ENCODE data around the gene GSDMA.
A peak's percentile ranks its signal among the peaks of the same experiment; 100 is the strongest.
"Not testable (repeated sequence)": the region's sequence is repeated elsewhere in the genome, so short reads cannot be mapped to it uniquely, and the experiment has no call there.

The GSDMA gene

DNA sequence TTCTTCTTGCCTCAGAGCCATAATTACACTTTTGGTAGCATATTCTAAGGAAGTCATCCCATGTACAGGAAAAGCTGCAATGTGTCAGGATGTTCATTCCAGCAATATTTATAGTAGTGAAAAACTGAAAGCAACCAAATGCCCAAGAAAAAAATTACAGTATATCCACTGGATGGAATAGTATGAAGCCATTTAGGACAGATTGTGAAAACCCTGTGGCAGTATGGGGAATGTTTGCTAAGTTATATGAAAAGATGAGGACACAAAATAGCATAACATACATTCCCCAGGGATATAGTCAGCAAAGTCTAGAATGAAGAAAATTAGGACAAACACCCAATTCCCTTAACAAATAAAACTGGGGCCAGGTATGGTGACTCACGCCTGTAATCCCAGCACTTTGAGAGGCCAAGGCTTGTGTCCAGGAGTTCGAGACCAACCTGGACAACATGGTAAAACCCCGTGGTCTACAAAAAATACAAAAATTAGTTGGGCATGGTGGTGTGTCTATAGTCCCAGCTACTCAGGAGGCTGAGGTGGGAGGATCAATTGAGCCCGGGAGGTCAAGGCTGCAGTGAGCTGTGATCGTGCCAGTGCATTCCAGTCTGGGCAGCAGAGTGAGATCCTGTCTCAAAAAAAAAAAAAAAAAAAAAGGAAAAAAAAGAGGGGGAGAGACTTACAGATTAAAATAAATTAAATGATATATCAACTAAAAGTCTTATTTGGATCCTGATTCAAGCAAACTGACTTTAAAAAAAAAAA, 33.0 kb upstream of the GSDMA start:
- peak; percentile 22 for DNase-seq

DNA sequence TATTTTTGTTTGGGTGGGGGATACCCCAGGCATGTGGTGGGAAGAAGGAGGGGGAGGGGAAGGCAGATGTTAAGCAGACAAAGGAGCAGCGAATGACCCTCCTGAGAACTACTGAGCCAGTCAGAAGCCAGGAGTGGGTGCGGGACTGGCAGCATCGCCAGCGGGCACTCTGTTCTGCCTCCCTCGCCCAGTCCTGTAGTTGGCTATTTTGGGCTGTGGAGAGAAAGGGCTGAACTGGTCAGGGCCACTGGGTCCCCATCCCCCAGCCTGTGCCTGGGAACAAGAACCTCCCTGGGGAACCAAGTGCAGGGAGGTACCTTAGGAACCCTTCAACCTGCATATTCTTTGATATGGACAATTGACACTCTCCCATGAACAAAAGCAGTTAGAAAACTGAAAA, 28.9 kb upstream of the GSDMA start:
- no peak for DNase-seq

DNA sequence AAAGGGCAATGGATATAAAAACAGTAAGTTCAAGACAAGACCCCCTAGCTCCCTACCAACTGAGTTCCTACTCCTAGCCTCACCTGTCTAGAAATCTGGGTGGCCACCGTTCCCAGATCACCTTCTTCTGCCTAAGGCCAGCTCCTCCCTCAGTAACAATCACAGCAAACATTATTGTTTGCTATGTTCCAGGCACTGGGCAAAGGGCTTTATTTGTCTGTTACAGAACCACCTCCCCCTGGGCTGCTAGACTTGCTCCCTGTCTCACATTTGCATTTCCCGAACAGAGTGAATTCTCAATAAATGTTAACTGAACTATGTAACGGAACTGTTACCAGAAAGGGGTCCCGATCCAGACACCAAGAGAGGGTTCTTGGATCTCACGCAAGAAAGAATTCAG, 28.5 kb upstream of the GSDMA start:
- no peak for DNase-seq

GRCh38 chr17:39935909-39936308, 26.9 kb upstream of the GSDMA start:
- no peak for DNase-seq

DNA sequence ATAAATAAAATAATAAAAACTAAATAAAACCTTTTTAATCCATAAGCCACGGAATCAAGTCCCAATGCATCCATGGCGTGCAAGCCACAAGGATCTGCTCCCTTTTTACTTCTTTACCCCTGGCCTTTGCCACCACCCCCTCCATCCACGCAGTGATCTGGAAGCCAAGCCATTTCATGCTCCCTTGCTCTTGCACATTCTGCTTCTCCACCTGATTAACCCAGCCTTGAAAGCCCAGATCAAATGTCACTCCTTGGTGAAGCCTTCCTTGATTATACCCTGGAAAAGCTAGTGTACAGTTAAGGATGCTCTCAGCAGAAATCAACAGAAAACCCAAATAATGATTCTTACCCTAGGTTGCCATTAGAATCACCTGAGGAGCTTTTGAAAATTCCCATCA, 25.4 kb upstream of the GSDMA start:
- DNase-seq, result no peak

- no peak for DNase-seq
Measured at GRCh38 chr17:39938140-39938869, 24.5 kb upstream of the GSDMA start.

DNA sequence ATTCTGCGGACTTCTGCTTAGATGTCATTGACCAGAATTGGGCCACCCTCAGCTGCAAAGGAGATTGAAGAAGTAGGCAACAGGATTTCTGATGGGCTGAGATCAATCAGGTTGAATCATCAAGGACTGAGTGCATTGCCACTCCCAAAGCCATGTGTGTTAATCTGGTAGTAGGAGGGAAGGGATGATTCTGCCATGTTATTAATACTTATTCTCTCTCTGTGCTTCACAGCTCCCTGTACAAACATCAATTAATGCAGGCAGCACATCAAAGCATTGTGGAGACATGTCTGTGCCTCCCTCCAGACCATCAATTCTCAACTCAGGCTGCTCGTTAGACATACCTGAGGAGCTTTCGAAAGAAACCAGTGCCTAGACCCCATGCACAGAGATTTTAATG, 23.7 kb upstream of the GSDMA start:
- no peak for DNase-seq

DNA sequence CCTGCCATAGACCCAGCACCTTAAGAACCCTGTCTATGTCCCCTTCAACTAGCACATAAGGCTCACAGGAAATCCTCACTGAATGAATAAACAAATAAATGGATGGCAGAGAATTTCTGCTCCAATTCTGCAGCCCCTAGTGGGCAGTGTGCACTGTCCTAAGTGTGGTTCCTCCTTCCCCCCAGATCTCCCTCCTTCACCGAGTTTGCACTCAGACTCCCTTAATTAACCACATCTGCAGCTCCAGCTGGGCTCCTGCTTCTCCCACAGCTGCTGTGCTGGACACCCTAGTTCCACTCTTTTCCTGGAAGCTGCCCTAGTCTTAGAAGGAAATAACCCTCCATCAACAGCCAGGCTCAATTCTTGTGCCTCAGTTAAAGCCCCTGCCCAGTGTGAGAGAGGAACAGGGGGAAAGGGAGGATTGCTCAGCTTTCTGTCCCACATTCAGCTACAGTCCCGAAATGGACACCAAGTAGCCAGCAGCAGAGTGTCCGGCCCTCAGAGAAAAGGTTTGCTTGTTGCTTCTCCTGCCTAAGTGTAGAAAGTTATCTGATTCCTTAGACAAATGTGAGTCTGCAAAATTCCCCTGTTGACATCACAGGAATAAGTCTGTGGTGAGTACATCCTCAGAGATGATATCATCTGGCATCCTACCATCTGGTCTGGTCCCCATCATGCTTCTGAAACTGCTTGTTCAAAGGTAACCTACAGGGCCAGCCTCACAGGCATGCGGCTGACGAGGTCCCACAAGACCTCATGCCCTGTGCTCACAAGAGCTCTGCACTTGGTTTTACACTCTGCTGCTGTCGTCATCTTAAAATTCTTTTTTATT, 23.0 kb upstream of the GSDMA start:
- DNase-seq, result peak; percentile 74

- no peak for DNase-seq
Measured at GRCh38 chr17:39943702-39944392, 19.0 kb upstream of the GSDMA start.

- DNase-seq, result no peak
Measured at GRCh38 chr17:39944393-39944711, 18.5 kb upstream of the GSDMA start.

GRCh38 chr17:39946551-39947330, 16.1 kb upstream of the GSDMA start:
- DNase-seq, result no peak

GRCh38 chr17:39948489-39948828, 14.3 kb upstream of the GSDMA start:
- not testable (repeated sequence) for DNase-seq

DNA sequence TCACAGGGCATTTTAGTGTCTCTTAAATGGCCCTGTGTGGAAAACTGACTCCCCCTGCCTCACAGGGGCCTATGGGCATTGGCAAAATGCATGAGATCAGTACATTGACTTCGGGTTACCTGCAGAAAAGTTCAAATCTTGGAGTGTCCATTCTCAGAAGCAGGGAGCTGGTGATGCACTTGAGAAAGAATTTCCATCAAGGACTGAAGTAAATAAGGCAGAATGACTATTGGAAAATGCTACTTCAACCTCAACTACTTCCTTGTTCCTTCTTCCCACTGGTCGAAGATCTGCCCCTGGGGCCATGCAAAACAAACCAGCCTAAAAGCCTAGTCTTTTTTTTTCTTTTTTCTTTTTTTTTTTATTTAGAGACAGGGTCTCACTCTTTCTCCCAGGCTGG, 13.8 kb upstream of the GSDMA start:
- DNase-seq, result no peak

GRCh38 chr17:39950871-39951348, 11.9 kb upstream of the GSDMA start:
- no peak for DNase-seq

DNA sequence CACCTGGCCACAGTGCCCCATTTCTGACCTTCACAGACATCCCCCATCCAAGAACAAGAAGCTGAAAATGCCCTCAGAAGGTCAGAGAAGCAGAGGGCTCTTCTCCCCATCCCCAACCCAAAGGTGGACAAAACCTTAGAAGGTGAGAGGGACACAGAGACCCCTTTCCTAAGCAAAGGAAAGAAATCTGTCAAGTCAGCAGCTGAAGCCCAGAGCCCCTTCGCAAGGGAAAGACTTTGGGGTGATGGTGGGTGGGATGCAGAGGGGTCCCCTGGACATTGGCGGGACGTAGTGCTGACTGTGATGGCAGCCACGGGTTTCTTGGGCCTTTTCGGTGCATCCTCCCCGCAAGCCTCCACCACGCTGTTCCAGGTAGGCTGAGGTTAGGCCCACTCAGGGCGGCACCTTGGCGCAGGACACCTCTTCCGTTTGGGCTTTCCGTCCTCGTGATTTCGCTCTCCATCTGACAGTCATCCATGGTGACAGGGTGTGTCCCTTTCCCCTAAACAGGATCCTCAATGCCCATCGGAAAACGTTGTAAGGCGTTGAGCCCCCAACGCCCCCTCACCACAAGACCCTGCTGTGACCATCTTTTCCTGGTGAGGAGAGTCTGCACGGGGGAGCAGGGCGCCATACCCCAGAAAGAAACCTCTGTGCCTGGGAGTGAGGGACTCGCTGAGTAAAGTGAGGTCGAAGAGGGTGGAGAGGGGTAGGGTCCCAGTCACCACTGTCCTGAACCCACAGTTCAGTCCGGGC, 10.7 kb upstream of the GSDMA start:
- DNase-seq, result no peak

- DNase-seq, result peak; percentile 95
Measured at GRCh38 chr17:39952680-39953470, 9.9 kb upstream of the GSDMA start.

- DNase-seq, result no peak
Measured at GRCh38 chr17:39953471-39953888, 9.3 kb upstream of the GSDMA start.

DNA sequence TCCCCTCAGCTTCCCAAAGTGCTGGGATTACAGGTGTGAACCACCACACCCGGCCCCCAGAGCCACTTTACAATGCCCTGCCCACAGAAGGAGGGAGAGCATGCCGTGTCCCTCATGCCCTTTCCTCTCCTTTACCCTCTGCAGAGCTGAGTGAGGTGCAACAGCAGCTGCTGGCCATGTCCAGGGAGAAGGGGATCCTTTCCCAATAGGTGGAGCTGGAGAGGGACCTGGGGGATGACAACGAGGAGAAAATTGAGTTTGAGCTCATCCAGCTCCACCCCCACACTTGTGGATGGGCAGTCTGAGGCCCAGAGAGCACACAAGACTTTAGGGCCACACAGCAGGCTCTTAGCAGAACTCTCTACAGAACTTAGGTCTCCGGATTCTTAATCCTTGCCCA, 7.9 kb upstream of the GSDMA start:
- no peak for DNase-seq

DNA sequence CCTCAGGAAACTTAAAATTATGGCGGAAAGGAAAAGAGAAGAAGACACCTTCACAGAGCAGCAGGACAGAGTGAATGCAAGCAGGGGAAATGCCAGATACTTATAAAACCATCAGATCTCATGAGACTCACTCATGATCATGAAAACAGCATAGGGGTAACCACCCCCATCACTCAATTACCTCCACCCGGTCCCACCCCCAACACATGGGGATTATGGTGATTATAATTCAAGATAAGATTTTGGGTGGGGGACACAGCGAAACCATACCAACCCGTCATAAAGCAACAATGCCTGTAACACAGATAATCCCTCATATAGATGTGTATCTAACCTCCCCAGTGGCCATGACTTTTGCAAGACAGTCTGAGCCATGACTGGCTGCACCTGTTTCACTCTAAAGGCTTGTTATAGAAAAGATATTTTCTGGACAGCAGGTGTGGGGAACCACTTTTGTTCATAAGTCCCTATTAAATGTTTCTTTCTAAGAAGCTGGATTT, 7.0 kb upstream of the GSDMA start:
- no peak for DNase-seq

GRCh38 chr17:39960524-39961041, 2.2 kb upstream of the GSDMA start:
- DNase-seq, result no peak
